GM12873 (cell line): ENCODE results near the gene MATR3.

ENCODE experiments used
- CTCF ChIP-seq: IDR thresholded peaks from 2 replicates; pipeline ENCODE4 v1.5.1; 2012; ENCODE audit warnings: low read depth, mild to moderate bottlenecking, moderate library complexity, low read length, control low read depth; ENCODE audit not compliant: insufficient read depth; ENCODE audit errors: missing control alignments

The MATR3 gene

GRCh38 chr5:139293507-139294373 is at the start of gene MATR3:
TSS of gene MATR3 (plus strand) at chr5:139293740. CDS start at chr5:139307416, 13,676 bp downstream.
- no peak for TF ChIP-seq CTCF

GRCh38 chr5:139245637-139246339 is 47.8 kb upstream of the MATR3 start:
- no peak for TF ChIP-seq CTCF

- no peak for TF ChIP-seq CTCF
Measured at GRCh38 chr5:139246394-139246793, 47.1 kb upstream of the MATR3 start.

- no peak for TF ChIP-seq CTCF
Measured at GRCh38 chr5:139248826-139249453, 44.6 kb upstream of the MATR3 start.

- peak; percentile 74 for TF ChIP-seq CTCF
Measured at GRCh38 chr5:139251281-139251687, 42.3 kb upstream of the MATR3 start.

- no peak for TF ChIP-seq CTCF
Measured at GRCh38 chr5:139251695-139252288, 41.7 kb upstream of the MATR3 start.
